Measurements from ENCODE around the gene VBP1. TPM values are rescaled to one million over a fixed set of nuclear protein-coding genes. Genes with fewer than 3 reads are reported as not detected.
"Not testable (repeated sequence)": the region's sequence is repeated elsewhere in the genome, so short reads cannot be mapped to it uniquely, and the experiment has no call there.

Gene VBP1
- total RNA-seq, 1 donor from 2014 or later = 30.7 TPM

DNA sequence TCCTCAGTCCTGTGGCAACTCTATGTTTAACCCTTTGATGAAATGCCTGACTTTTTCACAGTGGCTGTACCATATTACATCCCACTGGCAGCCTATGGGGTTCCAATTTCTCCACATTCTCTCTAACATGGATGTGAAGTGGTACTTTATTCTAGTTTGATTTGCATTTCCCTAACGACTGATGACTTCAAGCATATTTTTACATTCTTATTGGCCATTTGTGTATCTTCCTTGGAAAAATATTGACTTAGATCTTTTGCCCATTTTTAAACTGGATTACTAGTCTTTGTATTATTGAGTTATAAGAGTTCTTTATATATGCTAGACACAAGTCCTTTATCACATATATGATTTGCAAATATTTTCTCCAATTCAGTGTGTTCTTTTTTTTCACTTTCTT, 50.2 kb downstream of the VBP1 start:
- no peak for ATAC-seq

DNA sequence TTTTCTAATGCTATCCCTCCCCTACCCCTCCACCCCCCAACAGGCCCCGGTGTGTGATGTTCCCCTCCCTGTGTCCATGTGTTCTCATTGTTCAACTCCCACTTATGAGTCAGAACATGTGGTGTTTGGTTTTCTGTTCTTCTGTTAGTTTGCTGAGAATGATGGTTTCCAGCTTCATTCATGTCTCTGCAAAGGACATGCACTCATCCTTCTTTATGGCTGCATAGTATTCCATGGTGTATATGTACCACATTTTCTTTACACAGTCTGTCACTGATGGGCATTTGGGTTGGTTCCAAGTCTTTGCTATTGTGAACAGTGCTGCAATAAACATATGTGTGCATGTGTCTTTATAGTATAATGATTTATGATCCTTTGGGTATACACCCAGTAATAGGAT, 51.7 kb downstream of the VBP1 start:
- ATAC-seq = not testable (repeated sequence)

DNA sequence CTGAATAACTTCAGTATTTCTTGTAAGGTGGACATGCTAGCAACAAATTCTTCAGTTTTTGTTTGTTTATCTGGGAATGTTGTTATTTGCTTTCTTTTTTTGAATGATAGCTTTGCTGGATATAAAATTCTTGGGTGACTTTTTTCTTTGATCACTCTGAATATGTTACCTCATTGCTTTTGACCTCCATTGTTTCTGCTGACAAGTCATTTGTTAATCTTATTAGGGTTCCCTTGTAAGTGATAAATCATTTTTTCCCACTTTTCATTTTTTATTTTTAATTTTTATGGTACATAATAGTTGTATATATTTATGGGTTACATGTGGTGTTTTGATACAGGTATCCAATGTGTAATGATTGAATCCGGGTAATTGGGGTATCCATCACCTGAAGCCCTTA, 54.7 kb downstream of the VBP1 start:
- ATAC-seq = no peak

DNA sequence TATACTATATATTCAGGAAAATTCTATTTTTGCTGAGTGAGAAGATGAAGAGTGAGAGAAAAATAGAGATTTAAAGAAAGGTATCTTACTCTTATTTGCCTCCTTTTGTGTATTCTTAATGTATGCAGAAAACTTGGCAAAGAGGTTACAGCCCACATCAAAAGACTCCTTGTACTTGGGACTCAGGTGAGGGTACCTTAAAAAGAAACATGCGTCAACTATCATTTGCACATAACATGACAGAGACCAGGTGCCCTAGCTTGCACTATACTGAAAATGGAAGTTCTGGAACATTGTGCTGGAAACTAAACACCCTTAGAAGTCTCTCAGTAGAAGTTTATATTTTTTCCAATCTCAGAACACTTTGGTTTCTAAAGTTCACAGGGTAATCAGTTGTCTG, 63.6 kb downstream of the VBP1 start:
- ATAC-seq = no peak

Other genes with a start within 250 kb of the VBP1 start
- 3.5 TPM for gene F8, start 193.7 kb upstream of the VBP1 start, total RNA-seq
- gene FUNDC2, start 189.6 kb upstream of the VBP1 start, total RNA-seq = 30.9 TPM
- gene CMC4, start 145.3 kb upstream of the VBP1 start, total RNA-seq = 4.1 TPM
- 14.9 TPM for gene MTCP1, start 145.3 kb upstream of the VBP1 start, total RNA-seq
- gene BRCC3, start 145.0 kb upstream of the VBP1 start, total RNA-seq = 23.1 TPM
- gene RAB39B, start 48.0 kb downstream of the VBP1 start, total RNA-seq = not detected
- 2.5 TPM for gene CLIC2, start 118.2 kb downstream of the VBP1 start, total RNA-seq
- not detected for gene F8A2, start 165.6 kb downstream of the VBP1 start, total RNA-seq
- gene F8A3, start 242.2 kb downstream of the VBP1 start, total RNA-seq = 2.3 TPM

Measured in esophagus mucosa (tissue), 1 donor.